Measurements from ENCODE around the gene IPO9. TPM values are rescaled to one million over a fixed set of nuclear protein-coding genes. Genes with fewer than 3 reads are reported as not detected.

The IPO9 gene
- total RNA-seq, 4 donors from 2014 or later: 10.1 to 17.2 (median 12.3) TPM

- peak within 1 kb of the TSS; percentile 58 to 86 (median 74) for H3K27ac ChIP-seq
- intact Hi-C loops (cut with DNase I): no loop called here
- H3K36me3 ChIP-seq: no peaks in the 10 kb centered on the region
- H3K4me3 ChIP-seq: peak within 1 kb of the TSS; percentile 50 to 86 (median 64)
- TF ChIP-seq CTCF (IDR thresholded peaks at IDR 0.05) (peak in 1 of 6 experiments; percentile 4), POLR2A (IDR thresholded peaks at IDR 0.05) (peak in 2 of 4 donors; percentile 48 to 51)
- no peaks in the 10 kb centered on the region for H3K9me3 ChIP-seq
- H3K4me1 ChIP-seq: peaks cover 19 to 63% (median 30%) of the 10 kb centered on the region in 3 donors
- 42% methylated on average over 2 of the region's 49 CpGs; no CpG with 5 or more reads in 1 of the 2 donors for WGBS, 2 donors
- DNase-seq: no peak
- peaks cover 0 to 33% (median 0%) of the 10 kb centered on the region in 4 donors for H3K27me3 ChIP-seq
Observed at GRCh38 chr1:201888282-201889089, 59.5 kb downstream of the IPO9 start, which contains the start of gene SHISA4. SHISA4 (plus strand) TSS chr1:201888898; CDS start chr1:201888995, 97 bp downstream.

- no peak for DNase-seq
- WGBS, 2 donors: 49 to 53% methylated on average over 11 to 19 of the region's 33 CpGs
- Histone ChIP-seq H3K4me1 (peaks cover 18 to 59% (median 21%) of the 10 kb centered on the region in 3 donors), H3K4me3 (peak overlapping the region; percentile 50 to 86 (median 64)), H3K9me3 (no peaks in the 10 kb centered on the region), H3K36me3 (no peaks in the 10 kb centered on the region), H3K27ac (peak overlapping the region; percentile 58 to 86 (median 74)), H3K27me3 (peaks cover 0 to 33% (median 0%) of the 10 kb centered on the region in 4 donors)
- intact Hi-C loops (cut with DNase I): no loop called here
- TF ChIP-seq POLR2A (IDR thresholded peaks at IDR 0.05) (no peak), CTCF (IDR thresholded peaks at IDR 0.05) (no peak)
Observed at GRCh38 chr1:201889090-201889968, 60.4 kb downstream of the IPO9 start.

GRCh38 chr1:201890223-201890622 lies 61.3 kb downstream of the IPO9 start:
- H3K36me3 ChIP-seq: no peaks in the 10 kb centered on the region
- WGBS, 2 donors: 71 to 90% methylated on average over 2 to 4 of the region's 7 CpGs
- TF ChIP-seq CTCF (IDR thresholded peaks at IDR 0.05) (no peak), POLR2A (IDR thresholded peaks at IDR 0.05) (no peak)
- intact Hi-C loops (cut with DNase I): loop anchor here (10.0 kb wide), 1 partner anchor 235 kb away; the partner anchor contains the start of gene GPR37L1
- H3K4me3 ChIP-seq: no peak overlapping the region
- peaks cover 16 to 59% (median 19%) of the 10 kb centered on the region in 3 donors for H3K4me1 ChIP-seq
- peaks cover 0 to 33% (median 0%) of the 10 kb centered on the region in 4 donors for H3K27me3 ChIP-seq
- H3K27ac ChIP-seq: no peak overlapping the region
- no peak for DNase-seq
- no peaks in the 10 kb centered on the region for H3K9me3 ChIP-seq

GRCh38 chr1:201890806-201891450 lies 62.0 kb downstream of the IPO9 start:
- Histone ChIP-seq H3K36me3 (no peaks in the 10 kb centered on the region), H3K9me3 (no peaks in the 10 kb centered on the region), H3K4me3 (no peak overlapping the region), H3K4me1 (peaks cover 9 to 58% (median 12%) of the 10 kb centered on the region in 3 donors), H3K27me3 (peaks cover 0 to 33% (median 0%) of the 10 kb centered on the region in 4 donors), H3K27ac (peak overlapping the region in 1 of 4 donors; percentile 34)
- WGBS, 2 donors: 55 to 74% methylated on average over 3 of the region's 3 CpGs
- no peak for DNase-seq
- intact Hi-C loops (cut with DNase I): loop anchor here (10.0 kb wide), 1 partner anchor 234 kb away; the partner anchor contains the start of gene GPR37L1
- TF ChIP-seq POLR2A (IDR thresholded peaks at IDR 0.05): no peak
- no peak for TF ChIP-seq CTCF (IDR thresholded peaks at IDR 0.05)

All from esophagus squamous epithelium (tissue), 5 donors.